ENCODE measurements around the gene NBAS. TPM values are rescaled to one million over a fixed set of nuclear protein-coding genes. Genes with fewer than 3 reads are reported as not detected.
A peak's percentile ranks its signal among the peaks of the same experiment; 100 is the strongest.

NBAS gene
- total RNA-seq (2014; rRNA removed; shearing (Covaris generic)) = 45.4 and 46.7 TPM in 2 replicates

DNA sequence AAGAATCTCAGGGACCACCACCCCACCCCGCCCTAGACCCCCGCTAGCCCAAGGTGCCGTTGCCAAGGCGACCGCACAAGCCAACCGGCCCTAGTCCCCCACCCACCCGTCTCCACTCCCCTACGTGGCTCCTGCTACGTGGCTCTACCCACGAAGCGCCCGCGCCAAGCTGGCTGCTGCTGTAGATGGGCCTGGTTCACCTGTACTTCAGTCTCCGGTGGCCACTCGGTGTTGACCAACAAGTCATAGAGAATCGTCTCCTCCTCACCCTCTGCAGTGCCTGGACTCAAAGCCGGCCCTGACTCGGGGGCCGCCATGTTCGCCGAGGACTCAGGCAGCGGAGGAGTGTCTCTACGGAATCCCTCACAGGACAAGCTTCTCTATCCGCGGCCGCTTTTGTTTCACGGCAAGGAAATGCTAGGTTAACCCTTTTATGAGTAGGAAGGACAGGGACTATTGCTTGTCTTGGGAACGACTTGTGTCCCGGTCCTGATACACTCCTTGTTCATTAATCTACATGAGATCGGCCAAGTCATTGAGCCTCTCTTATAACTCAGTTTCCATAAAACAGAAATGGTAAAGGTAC, at the start of gene NBAS:
Gene NBAS (minus strand): TSS at position 347 of the 586 bp plus-strand sequence. CDS start 30 bp downstream, at position 317.
- peak; percentile 87 for DNase-seq (ENCODE audit: low read depth)

DNA sequence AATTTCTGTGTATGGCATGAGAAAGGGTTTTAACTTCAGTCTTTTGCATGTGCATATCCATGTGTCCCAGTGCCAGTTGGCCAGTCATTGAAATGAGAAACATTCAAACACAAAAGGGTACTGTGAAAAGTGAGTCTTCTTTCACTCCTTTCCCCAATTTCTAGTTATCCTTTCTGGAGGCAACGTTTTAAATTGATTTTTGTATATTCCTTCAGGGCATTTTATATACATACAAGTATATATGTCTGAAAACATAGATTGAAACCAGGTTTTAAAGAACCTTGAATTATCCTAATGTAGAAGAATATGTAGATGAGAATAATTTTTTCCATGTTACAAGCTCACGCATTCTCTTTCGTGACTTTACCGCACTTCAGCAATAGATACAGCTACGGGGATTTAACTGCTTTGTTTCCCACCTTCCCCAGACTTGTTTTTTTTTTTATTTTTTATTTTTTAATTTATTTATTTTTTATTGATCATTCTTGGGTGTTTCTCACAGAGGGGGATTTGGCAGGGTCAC, 49.4 kb upstream of the NBAS start:
- no peak for DNase-seq (ENCODE audit: low read depth)

DNA sequence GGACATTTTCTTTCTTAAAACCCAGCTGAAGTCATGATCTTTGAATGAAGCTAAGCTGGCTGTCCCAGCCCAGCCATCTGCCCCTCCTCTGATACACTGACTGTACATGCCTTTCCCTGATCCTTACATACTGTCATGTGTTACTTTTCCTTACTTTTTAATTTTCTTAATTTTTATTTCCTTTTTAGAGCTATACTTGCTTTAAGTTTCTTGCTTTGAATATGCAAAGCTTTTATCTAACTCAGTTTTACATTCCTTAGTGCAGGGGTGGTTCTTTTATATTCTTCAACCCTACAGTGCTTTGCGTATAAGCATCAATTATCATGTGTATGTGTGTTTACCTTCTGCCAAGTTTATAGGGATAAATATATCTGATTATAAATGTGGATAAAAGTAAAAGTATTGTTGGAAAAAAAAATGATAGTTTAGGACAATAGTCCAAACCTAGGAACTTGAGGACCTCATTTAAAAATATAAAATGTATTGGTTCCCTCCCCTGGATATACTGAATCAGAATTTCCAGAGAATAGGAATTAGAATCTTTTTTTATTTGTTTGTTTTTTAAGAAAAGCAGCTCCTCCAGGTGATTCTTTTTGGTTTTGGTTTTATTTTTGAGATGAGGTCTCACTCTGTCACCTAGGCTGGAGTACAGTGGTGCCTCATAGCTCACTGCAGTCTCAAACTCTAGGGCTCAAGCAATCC, 48.4 kb upstream of the NBAS start:
- DNase-seq (ENCODE audit: low read depth) = no peak

DNA sequence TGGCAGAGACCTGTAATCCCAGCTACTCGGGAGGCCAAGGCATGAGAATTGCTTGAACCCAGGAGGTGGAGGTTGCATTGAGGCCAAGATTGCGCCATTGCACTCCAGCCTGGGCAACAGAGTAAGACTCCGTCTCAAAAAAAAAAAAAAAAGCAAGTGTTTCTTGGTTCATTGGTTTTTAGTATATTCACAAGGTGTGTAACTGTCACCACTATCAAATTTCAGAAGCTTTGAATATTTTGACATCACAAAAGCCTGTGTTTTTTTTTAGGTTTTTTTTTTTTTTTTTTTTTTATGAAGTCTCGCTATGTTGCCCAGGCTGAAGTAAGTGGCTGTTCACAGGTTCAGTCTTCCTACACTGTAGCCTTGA, 47.2 kb upstream of the NBAS start:
- DNase-seq (ENCODE audit: low read depth) = no peak

GRCh38 chr2:15607709-15608391, 46.7 kb upstream of the NBAS start:
- DNase-seq (ENCODE audit: low read depth) = no peak

GRCh38 chr2:15606481-15607441, 45.6 kb upstream of the NBAS start:
- DNase-seq (ENCODE audit: low read depth) = no peak

DNA sequence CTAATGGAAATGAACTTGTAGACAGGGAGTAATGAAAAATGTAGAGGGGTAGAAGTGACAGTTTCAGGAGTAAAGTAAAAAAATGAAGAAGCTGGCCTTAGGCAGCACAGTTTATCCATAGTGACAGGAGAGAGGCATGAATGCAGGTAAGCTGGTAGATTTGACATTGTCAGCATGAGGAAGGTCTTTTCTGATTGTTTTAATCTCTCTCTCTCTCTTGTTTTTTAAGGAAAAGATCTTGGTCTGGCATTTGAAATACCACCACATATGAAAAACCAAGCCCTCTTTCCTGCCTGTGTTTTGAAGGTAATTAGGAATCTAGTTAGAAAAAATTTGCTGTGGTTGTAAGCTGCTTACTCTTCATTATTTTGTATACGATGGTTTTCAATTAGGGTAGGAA, 44.6 kb upstream of the NBAS start:
- DNase-seq (ENCODE audit: low read depth) = no peak

GRCh38 chr2:15603948-15604347, 42.8 kb upstream of the NBAS start:
- no peak for DNase-seq (ENCODE audit: low read depth)

GRCh38 chr2:15603044-15603765, 42.1 kb upstream of the NBAS start:
- no peak for DNase-seq (ENCODE audit: low read depth)

- no peak for DNase-seq (ENCODE audit: low read depth)
Measured at GRCh38 chr2:15602393-15602792, 41.3 kb upstream of the NBAS start.

GRCh38 chr2:15601681-15602080, 40.5 kb upstream of the NBAS start:
- no peak for DNase-seq (ENCODE audit: low read depth)

DNA sequence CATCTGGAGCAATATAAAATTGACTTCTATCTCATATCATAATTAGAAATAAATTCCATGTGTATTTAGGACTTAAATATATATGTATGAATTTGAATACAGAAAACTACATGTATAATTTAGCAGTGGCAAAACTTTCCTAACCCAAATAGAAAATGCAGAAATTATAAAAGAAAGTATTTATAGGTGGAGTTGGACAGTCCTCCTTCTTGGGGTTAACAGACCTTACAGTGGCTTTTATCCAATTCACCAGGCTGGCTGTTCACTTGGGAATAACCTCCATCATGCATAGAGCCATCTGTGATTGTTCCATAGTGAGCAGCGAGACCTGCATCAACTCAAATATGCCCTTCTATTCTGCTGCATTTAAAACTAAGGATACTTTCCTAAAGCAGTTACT, 38.9 kb upstream of the NBAS start:
- DNase-seq (ENCODE audit: low read depth) = no peak

DNA sequence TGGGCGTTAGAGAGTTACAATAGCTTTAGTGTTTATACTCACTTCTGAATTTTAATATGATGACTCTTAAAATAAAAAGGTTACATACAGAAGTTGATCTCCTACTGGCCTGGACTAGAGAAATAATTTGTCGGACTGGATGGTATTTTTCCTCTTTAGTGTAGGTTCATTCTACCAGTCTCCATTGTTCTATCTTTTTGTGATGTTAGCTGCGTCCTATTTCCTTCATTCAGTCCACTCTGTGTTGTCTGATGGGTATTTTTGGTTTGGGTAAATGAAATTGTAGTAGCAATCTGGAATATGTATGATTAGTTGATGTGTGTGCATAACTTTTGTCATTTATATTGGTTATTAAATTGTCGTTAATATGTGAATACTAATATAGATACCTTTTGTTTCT, 35.8 kb upstream of the NBAS start:
- DNase-seq (ENCODE audit: low read depth) = no peak

DNA sequence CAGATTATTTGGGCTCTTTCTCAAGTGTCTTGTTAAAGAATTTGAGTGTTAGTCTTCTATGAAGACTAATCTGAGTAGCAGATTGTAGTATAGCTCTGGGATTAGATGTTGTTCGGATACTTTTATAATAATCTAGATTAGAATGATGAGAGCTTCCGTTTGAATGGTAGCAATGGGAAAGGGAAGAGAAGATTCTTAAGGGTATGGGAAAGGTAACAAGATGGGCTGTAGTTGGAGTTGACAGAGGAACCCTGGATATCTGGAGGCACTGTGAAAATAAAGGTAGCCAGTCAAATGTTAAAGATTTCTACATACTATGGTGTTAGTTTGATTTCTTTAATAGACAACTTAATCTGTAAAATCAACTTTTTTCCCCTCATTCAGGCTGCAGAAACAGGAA, 35.2 kb upstream of the NBAS start:
- no peak for DNase-seq (ENCODE audit: low read depth)

DNA sequence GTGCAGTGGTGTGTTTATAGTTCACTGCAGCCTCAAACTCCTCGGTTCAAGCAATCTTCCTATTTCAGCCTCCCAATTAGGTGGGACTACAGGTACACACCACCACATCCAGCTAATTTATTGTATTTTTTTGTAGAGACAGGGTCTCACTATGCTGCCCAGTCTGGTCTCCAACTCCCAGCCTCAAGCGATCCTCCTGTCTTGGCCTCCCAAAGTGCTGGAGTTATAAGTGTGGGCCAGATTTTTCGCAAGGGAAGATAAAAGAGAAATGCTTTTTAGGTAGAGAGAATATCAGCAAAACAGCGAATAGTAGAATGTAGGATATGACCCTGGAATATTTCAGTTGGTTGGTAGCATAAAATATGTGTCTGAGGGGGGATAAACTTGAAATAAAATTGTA, 34.8 kb upstream of the NBAS start:
- DNase-seq (ENCODE audit: low read depth) = no peak

DNA sequence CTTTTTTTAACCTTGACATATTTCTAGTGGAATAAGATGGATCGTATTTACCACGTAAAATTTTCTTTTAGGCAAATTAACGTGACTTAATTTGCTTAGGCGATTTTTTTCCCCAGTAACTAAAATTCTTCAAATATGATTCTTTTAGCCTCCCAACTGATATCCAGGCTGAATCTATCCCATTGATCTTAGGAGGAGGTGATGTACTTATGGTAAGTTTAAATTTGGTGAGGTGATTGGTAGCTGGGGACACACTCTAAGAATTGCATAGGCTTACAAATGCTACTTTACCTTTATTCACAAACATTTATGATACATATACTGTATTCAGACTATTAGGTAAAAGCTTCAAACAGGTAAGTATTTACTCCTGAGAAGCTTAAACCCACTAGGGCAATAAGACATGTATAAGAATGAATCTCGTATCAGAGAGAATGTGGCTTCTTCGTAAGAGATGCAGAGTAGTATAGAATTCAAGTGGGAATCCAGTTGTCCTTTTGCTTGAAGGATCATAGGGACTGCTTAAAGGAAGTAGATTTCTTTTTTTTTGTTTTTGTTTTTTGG, 34.3 kb upstream of the NBAS start:
- no peak for DNase-seq (ENCODE audit: low read depth)

- DNase-seq (ENCODE audit: low read depth) = no peak
Measured at GRCh38 chr2:15594291-15595256, 33.4 kb upstream of the NBAS start.

- no peak for DNase-seq (ENCODE audit: low read depth)
Measured at GRCh38 chr2:15593327-15593705, 32.2 kb upstream of the NBAS start.

DNA sequence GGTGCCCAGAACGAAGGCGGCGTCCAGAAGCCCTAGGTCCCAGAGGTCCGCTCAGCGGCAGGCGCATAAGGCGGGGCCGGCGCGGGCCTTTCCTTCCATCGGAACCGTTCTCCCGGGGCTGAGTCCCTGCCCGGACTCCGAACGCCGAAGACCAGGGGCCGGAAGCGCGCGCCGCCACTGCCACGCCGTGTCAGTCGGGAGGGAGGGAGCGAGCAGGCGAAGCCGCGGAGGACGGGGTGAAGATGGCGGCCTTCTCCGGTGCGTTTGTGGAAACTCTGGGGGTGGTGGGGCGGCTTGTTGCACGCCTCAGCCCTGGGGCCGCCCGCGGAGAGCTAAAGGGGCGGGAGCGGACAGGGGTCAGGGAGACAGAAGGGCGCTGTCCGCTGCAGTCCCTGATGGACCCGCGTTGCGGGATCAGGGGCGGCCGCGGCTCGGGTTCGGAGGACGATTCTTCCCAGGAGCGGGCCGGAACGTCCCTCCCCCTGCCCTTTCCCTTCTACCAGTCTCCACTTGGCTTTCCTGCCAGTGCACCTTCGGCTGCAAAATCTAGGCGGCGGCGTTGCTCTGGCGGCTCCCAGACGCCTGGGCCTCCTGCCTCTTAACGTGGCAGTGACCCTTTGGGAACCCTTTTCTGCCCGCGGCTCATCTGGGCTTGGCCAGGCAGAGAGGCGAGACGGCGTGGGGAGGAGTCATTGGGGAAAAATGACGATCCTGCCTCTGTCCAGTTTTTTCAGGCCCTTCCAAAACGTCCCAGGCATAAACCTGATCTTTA, 30.7 kb upstream of the NBAS start, which contains the start of gene DDX1:
Gene DDX1 (plus strand): TSS at position 177 of the 772 bp plus-strand sequence. CDS start 66 bp downstream, at position 243.
- DNase-seq (ENCODE audit: low read depth) = peak; percentile 84

All from RPMI7951 (cell line).